Heart left ventricle (tissue), 16 donors: Measurements from ENCODE around the gene PARVA. TPM values are rescaled to one million over a fixed set of nuclear protein-coding genes. Genes with fewer than 3 reads are reported as not detected.

Experiments used
- ATAC-seq, 4 donors: fragments of 200-7000 bp; cut with Tn5 transposase; one replicate each; pipeline ENCODE4 v1.9.1; 2020 to 2022; ENCODE audit warnings: moderate library complexity in 4 of 4, mild to moderate bottlenecking in 3 of 4, moderate number of reproducible peaks in 1 of 4
- DNase-seq, 5 donors: peaks; one replicate each; pipeline ENCODE4 v3.0.0-alpha.2; 2020
- H3K27ac ChIP-seq, 12 donors: fragments of 200-600 bp; sonication (generic) in 4 of 12; one replicate each; pipeline versions ENCODE4 v1.5.0 to v1.8.0; 2016 to 2022; ENCODE audit warnings: mild to moderate bottlenecking in 2 of 12
- H3K27me3 ChIP-seq, 9 donors: fragments of 200-600 bp; sonication (generic) in 2 of 9; one replicate each; pipeline versions ENCODE4 v1.5.1 to v1.8.0; 2016 to 2022; ENCODE audit warnings: mild to moderate bottlenecking in 3 of 9
- H3K36me3 ChIP-seq, 9 donors: fragments of 200-600 bp; sonication (generic) in 2 of 9; one replicate each; pipeline versions ENCODE4 v1.5.0 to v1.8.0; 2018 to 2022; ENCODE audit warnings: mild to moderate bottlenecking in 2 of 9
- H3K4me1 ChIP-seq, 12 donors: fragments of 200-600 bp; sonication (generic) in 4 of 12; one replicate each; pipeline versions ENCODE4 v1.5.0 to v1.8.0; 2016 to 2022; ENCODE audit warnings: mild to moderate bottlenecking in 3 of 12
- H3K4me3 ChIP-seq, 12 donors: fragments of 200-600 bp; sonication (generic) in 4 of 12; one replicate each; pipeline versions ENCODE4 v1.5.0 to v1.8.0; 2017 to 2022; ENCODE audit warnings: mild to moderate bottlenecking in 9 of 12, moderate library complexity in 4 of 12
- H3K9me3 ChIP-seq, 12 donors: fragments of 200-600 bp; sonication (generic) in 4 of 12; one replicate each; pipeline versions ENCODE4 v1.5.0 to v1.8.0; 2016 to 2022; ENCODE audit warnings: mild to moderate bottlenecking in 1 of 12
- CTCF ChIP-seq, 12 donors: fragments of 200-600 bp; sonication (generic) in 4 of 12; IDR thresholded peaks; one replicate each; pipeline versions ENCODE4 v1.5.0 to v1.8.0; 2018 to 2022; ENCODE audit warnings: antibody characterized with exemption in 12 of 12, mild to moderate bottlenecking in 5 of 12
- POLR2A ChIP-seq, 2 donors: fragments of 450-650 bp; IDR thresholded peaks; one replicate each; pipeline ENCODE4 v1.6.1; 2017; ENCODE audit warnings: antibody characterized with exemption in 2 of 2, mild to moderate bottlenecking in 2 of 2, moderate library complexity in 2 of 2
- WGBS, 4 donors: extraction: QIAGEN DNeasy Blood & Tissue Kit in 2 of 4; methylation state at CpG; one replicate each; pipeline versions ENCODE4 v1.1.5 to v1.1.7; 2013 to 2018; 5-methylcytosine and 5-hydroxymethylcytosine counted together
- intact Hi-C, 10 donors: fragments of 100-400 bp; cut with DNase I; formaldehyde crosslinking; loops; one replicate each; pipeline versions ENCODE4 v1.11.1 to v1.14.2; 2022
- polyA plus RNA-seq, 2 donors: library from polyadenylated mRNA; stranded (reverse); fragments of 200-250 nt; gene quantifications; one replicate each; pipeline ENCODE4 v1.2.3, GENCODE V29; 2013
- total RNA-seq, 9 donors: library from RNA; depleted of rRNA in 2 of 9; stranded (reverse); fragments of >200 nt in 2 of 9; fragmentation: NEBNext Ultra II Directional in 3 of 9; extraction: Animal tissue kit (Norgen Biotek cat#: 25700) in 3 of 9; gene quantifications; one replicate each; pipeline versions ENCODE4 v1.1.0 to v1.2.4, GENCODE V29; 2016 to 2023
- donor health status: ischemic (EF 13 %, LVEDD 7.1; RV severe dilation, severe dysfunction).
- donor health status: healthy with polysubstance abuse.
- donor health status: DM: no; HTN: yes; CAD: no.
- donor health status: DM: no; HTN: no; CAD: no.
- donor health status: ischemic (EF 25% LVEDD 6.9; RV normal size, moderate dysfunction).
- donor health status: ischemic (EF 25% LVEDD 5.7; RV mildly dilated, moderate dysfunction).
- donor health status: healthy.
- donor health status: DM: yes; HTN: yes; CAD: no.
- donor health status: ischemic (EF 35%, LVEDD 5.7; RV mildly dilated, moderate dysfunction).
- donor health status: nonischemic (EF 11% LVEDD 7.7; RV severe dilation, severe dysfunction).
- donor health status: DM: yes; HTN: yes; CAD: no.
- donor health status: PGD.
- donor health status: ischemic (EF 29% LVEDD 5.4; RV normal size, mild dysfunction).
- donor health status: nonischemic (EF 23%, LVEDD 6.1; RV moderate dilation, normal function).

Gene PARVA
- total and polyA plus RNA-seq, 11 donors = 22.7 to 99.2 (median 65.9) TPM

- Histone ChIP-seq H3K9me3 (peaks cover 0 to 6% (median 0%) of the 10 kb centered on the region in 12 donors), H3K27me3 (no peaks in the 10 kb centered on the region), H3K36me3 (no peaks in the 10 kb centered on the region), H3K4me1 (peaks cover 0 to 30% (median 18%) of the 10 kb centered on the region in 12 donors), H3K4me3 (no peak overlapping the region), H3K27ac (peak overlapping the region in 11 of 12 donors; percentile 11 to 76 (median 69))
- ATAC-seq = peak; percentile 50 to 82 (median 68)
- peak; percentile 73 to 92 (median 85) for DNase-seq
- intact Hi-C loops = loop anchor here in 2 of 10 donors (5.0 to 10.0 kb wide), 2 partner anchors 70 to 118 kb away; partner anchors contain the start of gene TEAD1 (in 1 of the 2)
- TF ChIP-seq CTCF (IDR thresholded peaks at IDR 0.05) (no peak), POLR2A (IDR thresholded peaks at IDR 0.05) (no peak)
- 2 to 10% (median 6%) methylated on average over 6 of the region's 6 CpGs for WGBS, 4 donors
Observed at GRCh38 chr11:12556788-12557384, 179.5 kb downstream of the PARVA start.

- WGBS, 4 donors = 70 to 80% (median 78%) methylated on average over 3 of the region's 3 CpGs
- H3K4me1 ChIP-seq = peaks cover 0 to 25% (median 18%) of the 10 kb centered on the region in 12 donors
- H3K9me3 ChIP-seq = peaks cover 0 to 4% (median 0%) of the 10 kb centered on the region in 12 donors
- no peak overlapping the region for H3K4me3 ChIP-seq
- H3K27ac ChIP-seq = no peak overlapping the region
- intact Hi-C loops = loop anchor here in 2 of 10 donors (5.0 to 10.0 kb wide), 2 partner anchors 72 to 116 kb away; partner anchors contain the start of gene TEAD1 (in 1 of the 2)
- DNase-seq (no peak), ATAC-seq (no peak)
- H3K27me3 ChIP-seq = no peaks in the 10 kb centered on the region
- TF ChIP-seq POLR2A (IDR thresholded peaks at IDR 0.05) (no peak), CTCF (IDR thresholded peaks at IDR 0.05) (no peak)
- no peaks in the 10 kb centered on the region for H3K36me3 ChIP-seq
Observed at GRCh38 chr11:12559011-12559410, 181.6 kb downstream of the PARVA start.

- Histone ChIP-seq H3K4me1 (peaks cover 0 to 25% (median 18%) of the 10 kb centered on the region in 12 donors), H3K36me3 (no peaks in the 10 kb centered on the region), H3K4me3 (no peak overlapping the region), H3K9me3 (no peaks in the 10 kb centered on the region), H3K27me3 (no peaks in the 10 kb centered on the region), H3K27ac (peak overlapping the region in 7 of 12 donors; percentile 15 to 68 (median 51))
- intact Hi-C loops = no loop called here
- no peak for TF ChIP-seq POLR2A (IDR thresholded peaks at IDR 0.05)
- TF ChIP-seq CTCF (IDR thresholded peaks at IDR 0.05) = no peak
- DNase-seq (no peak), ATAC-seq (peak; percentile 60 to 82 (median 77))
- 42 to 56% (median 53%) methylated on average over 3 of the region's 3 CpGs for WGBS, 4 donors
Observed at GRCh38 chr11:12560362-12560761, 183.0 kb downstream of the PARVA start.

- DNase-seq = no peak
- H3K4me1 ChIP-seq = peaks cover 0 to 22% (median 16%) of the 10 kb centered on the region in 12 donors
- peak; percentile 28 to 63 (median 52) for ATAC-seq
- H3K27ac ChIP-seq = peak overlapping the region in 7 of 12 donors; percentile 15 to 68 (median 51)
- H3K9me3 ChIP-seq = no peaks in the 10 kb centered on the region
- H3K36me3 ChIP-seq = no peaks in the 10 kb centered on the region
- H3K27me3 ChIP-seq = no peaks in the 10 kb centered on the region
- no peak overlapping the region for H3K4me3 ChIP-seq
- TF ChIP-seq POLR2A (IDR thresholded peaks at IDR 0.05) (no peak), CTCF (IDR thresholded peaks at IDR 0.05) (no peak)
- intact Hi-C loops = no loop called here
- WGBS, 4 donors = 34 to 44% (median 38%) methylated on average over 2 of the region's 2 CpGs
Observed at GRCh38 chr11:12560861-12561260, 183.5 kb downstream of the PARVA start.
